ENCODE results near the gene WDR55. TPM values are rescaled to one million over a fixed set of nuclear protein-coding genes. Genes with fewer than 3 reads are reported as not detected.
"Not testable (repeated sequence)": the region's sequence is repeated elsewhere in the genome, so short reads cannot be mapped to it uniquely, and the experiment has no call there.

Gene WDR55
- polyA plus RNA-seq, 2 of the 4 experiments (the other 2 are of a cell fraction): 23.3 to 36.2 TPM

GRCh38 chr5:140642718-140643117 lies 22.0 kb upstream of the WDR55 start (continued):
- TF ChIP-seq CHD4 (IDR thresholded peaks at IDR 0.05; ENCODE audit: borderline replicate concordance): no peak

GRCh38 chr5:140647042-140647419 lies 17.7 kb upstream of the WDR55 start:
- TF ChIP-seq CBX2 (IDR thresholded peaks at IDR 0.05; ENCODE audit: borderline replicate concordance, low read depth): no peak
- TF ChIP-seq KDM5A (IDR thresholded peaks at IDR 0.05): peak; percentile 80; the same call in 1 of the 2 replicates
- no peak for TF ChIP-seq MYC (IDR thresholded peaks at IDR 0.05; ENCODE audit: borderline replicate concordance, low read length)
- DNase-seq (ENCODE audit: low read depth in 1 of 2, low spot score in 1 of 2) (no peak), ATAC-seq (peak; percentile 32 to 39), FAIRE-seq (no peak)
- Histone ChIP-seq H3K4me1 (peaks cover 11% of the 10 kb centered on the region; the same call in 1 of the 3 replicates), H3K27ac (peak overlapping the region; percentile 85 to 91), H3K4me2 (peak overlapping the region; percentile 84), H3K4me3 (peak overlapping the region; percentile 83), H3K9me3 (no peaks in the 10 kb centered on the region)
- ChIA-PET POLR2A (interaction anchor here (0.6 to 2.8 kb wide), 26 partner anchors 8 to 1322 kb away, joined by 3 to 32 read pairs (median 8); partner anchors contain the start of genes ANKHD1, APBB3, EIF4EBP3 and HARS1), CTCF (interaction anchor here (0.8 to 1.4 kb wide), 10 partner anchors 8 to 272 kb away, joined by 3 to 6 read pairs (median 3); no protein-coding TSS in a partner anchor)
- 3% methylated on average over 18 of the region's 27 CpGs for WGBS (ENCODE audit: missing lambda C conversion rate)

- Histone ChIP-seq H3K4me2 (no peak overlapping the region), H3K4me3 (no peak overlapping the region), H3K27ac (no peak overlapping the region), H3K9me3 (no peaks in the 10 kb centered on the region), H3K4me1 (0 out of 3 replicates have a peak, but pooled peaks cover under 1% of the 10 kb centered on the region)
- ChIA-PET CTCF (interaction anchor here (0.6 to 1.0 kb wide), 3 partner anchors 11 to 111 kb away, joined by 3 read pairs; partner anchors contain the start of genes EIF4EBP3, HARS1, IK and NDUFA2), POLR2A (no interaction called here)
- TF ChIP-seq FOSB (CRISPR knock-in tag; IDR thresholded peaks at IDR 0.05) (no peak), ZFP36 (IDR thresholded peaks at IDR 0.05; ENCODE audit: borderline replicate concordance, partially characterized antibody) (no peak), NFE2L2 (conservative IDR thresholded peaks at IDR 0.05; ENCODE audit: low read length) (no peak), FOXS1 (CRISPR knock-in tag; IDR thresholded peaks at IDR 0.05) (no peak), ESRRA (IDR thresholded peaks at IDR 0.05; ENCODE audit: borderline replicate concordance, low read length) (no peak), HEYL (CRISPR knock-in tag; IDR thresholded peaks at IDR 0.05) (no peak), CBX2 (IDR thresholded peaks at IDR 0.05; ENCODE audit: borderline replicate concordance, low read depth) (no peak), CBX8 (IDR thresholded peaks at IDR 0.05) (no peak), EP300 (IDR thresholded peaks at IDR 0.05) (no peak)
- FAIRE-seq (no peak), ATAC-seq (no peak), DNase-seq (ENCODE audit: low read depth in 1 of 2, low spot score in 1 of 2) (no peak)
- 97% methylated on average over 17 of the region's 17 CpGs for WGBS (ENCODE audit: missing lambda C conversion rate)
These were observed 5.8 kb upstream of the WDR55 start for GRCh38 chr5:140658870-140659269.

- H3K9me3 ChIP-seq; H3K27ac ChIP-seq; ATAC-seq; H3K4me2 ChIP-seq; POLR2A ChIA-PET; FAIRE-seq; H3K4me1 ChIP-seq; DNase-seq (ENCODE audit: low read depth in 1 of 2, low spot score in 1 of 2); H3K4me3 ChIP-seq: not testable (repeated sequence)
- WGBS (ENCODE audit: missing lambda C conversion rate): 87% methylated on average over 6 of the region's 6 CpGs
- CTCF ChIA-PET: interaction anchor here (0.7 kb wide), 1 partner anchor 1409 kb away, joined by 4 read pairs; no protein-coding TSS in a partner anchor
These were observed 4.3 kb upstream of the WDR55 start for GRCh38 chr5:140660371-140660770.

- 43% methylated on average over 18 of the region's 18 CpGs for WGBS (ENCODE audit: missing lambda C conversion rate)
- peaks cover 18% of the 10 kb centered on the region; the same call in 1 of the 3 replicates for H3K4me1 ChIP-seq
- DNase-seq (ENCODE audit: low read depth in 1 of 2, low spot score in 1 of 2) (no peak), ATAC-seq (no peak), FAIRE-seq (no peak)
- peak overlapping the region; percentile 99 for H3K4me2 ChIP-seq
- peak overlapping the region; percentile 84 to 94 for H3K27ac ChIP-seq
- peak overlapping the region; percentile 83 for H3K4me3 ChIP-seq
- CTCF ChIA-PET: interaction anchor here (1.0 to 1.4 kb wide), 2 partner anchors 9 to 16 kb away, joined by 3 read pairs; partner anchors contain the start of genes IK and NDUFA2
- no peaks in the 10 kb centered on the region for H3K9me3 ChIP-seq
- POLR2A ChIA-PET: interaction anchor here (1.0 to 2.5 kb wide), 4 partner anchors 17 to 1305 kb away, joined by 3 to 20 read pairs (median 8); partner anchors contain the start of genes HARS1, HARS2, IK and NDUFA2
- TF ChIP-seq ATOH8 (CRISPR knock-in tag; IDR thresholded peaks at IDR 0.05; ENCODE audit: low read depth) (no peak), NFE2L2 (conservative IDR thresholded peaks at IDR 0.05; ENCODE audit: low read length) (no peak), FOXS1 (CRISPR knock-in tag; IDR thresholded peaks at IDR 0.05) (no peak), HOXB13 (CRISPR knock-in tag; IDR thresholded peaks at IDR 0.05; ENCODE audit: low read depth) (no peak), KDM1A (IDR thresholded peaks at IDR 0.05; ENCODE audit: low read depth) (no peak), RAD21 (conservative IDR thresholded peaks at IDR 0.05 in 1 of 2, IDR thresholded peaks at IDR 0.05 in 1 of 2) (no peak), CTCF (IDR thresholded peaks at IDR 0.05) (no peak), NPAS2 (CRISPR knock-in tag; IDR thresholded peaks at IDR 0.05; ENCODE audit: borderline replicate concordance) (no peak), HOXA7 (CRISPR knock-in tag; IDR thresholded peaks at IDR 0.05) (no peak), RNF2 (IDR thresholded peaks at IDR 0.05; ENCODE audit: borderline replicate concordance, low read depth) (no peak), RARB (CRISPR knock-in tag; IDR thresholded peaks at IDR 0.05) (no peak), PBX3 (IDR thresholded peaks at IDR 0.05) (no peak), MAFK (IDR thresholded peaks at IDR 0.05; ENCODE audit: partially characterized antibody) (no peak), PHF8 (IDR thresholded peaks at IDR 0.05; ENCODE audit: borderline replicate concordance, low read depth) (no peak), HEYL (CRISPR knock-in tag; IDR thresholded peaks at IDR 0.05) (no peak), JUNB (IDR thresholded peaks at IDR 0.05) (no peak)
These were observed 710 bp upstream of the WDR55 start for GRCh38 chr5:140664030-140664358.
